Left ventricle myocardium inferior (tissue), 1 donor: ENCODE measurements around the gene CYREN. TPM values are rescaled to one million over a fixed set of nuclear protein-coding genes. Genes with fewer than 3 reads are reported as not detected.

ENCODE experiments used
- DNase-seq: peaks from one replicate; pipeline ENCODE4 v3.0.0-alpha.2; 2020
- H3K27ac ChIP-seq: fragments of 200-600 bp; replicated peaks from 2 replicates; pipeline ENCODE4 v1.8.0; 2021
- H3K27me3 ChIP-seq: fragments of 200-600 bp; 2 replicates; pipeline ENCODE4 v1.8.0; 2021; ENCODE audit warnings: low read depth
- H3K36me3 ChIP-seq: fragments of 200-600 bp; 2 replicates; pipeline ENCODE4 v1.8.0; 2021
- H3K4me1 ChIP-seq: fragments of 200-600 bp; 2 replicates; pipeline ENCODE4 v1.8.0; 2021
- H3K4me3 ChIP-seq: fragments of 200-600 bp; 2 replicates; pipeline ENCODE4 v1.8.0; 2021; ENCODE audit warnings: mild to moderate bottlenecking, moderate library complexity
- H3K9me3 ChIP-seq: fragments of 200-600 bp; replicated peaks from 2 replicates; pipeline ENCODE4 v1.8.0; 2021
- CTCF ChIP-seq: fragments of 200-600 bp; IDR thresholded peaks from 2 replicates; pipeline ENCODE4 v1.8.0; 2021; ENCODE audit warnings: antibody characterized with exemption, mild to moderate bottlenecking, borderline replicate concordance
- intact Hi-C: fragments of 100-400 bp; cut with micrococcal nuclease; formaldehyde crosslinking; loops from one replicate; pipeline ENCODE4 v1.11.0; 2022
- total RNA-seq: library from RNA; stranded (reverse); fragmentation: NEBNext Ultra II Directional; extraction: Animal tissue kit (Norgen Biotek cat#: 25700); gene quantifications from one replicate; pipeline ENCODE4 v1.2.1, GENCODE V29; 2021
- donor health status: DM: no; HTN: yes; CAD: no; lungs with severe emphysema.

The CYREN gene
- total RNA-seq, 1 donor from 2014 or later: 29.8 TPM

GRCh38 chr7:135195156-135195555 lies 24.6 kb upstream of the CYREN start:
- Histone ChIP-seq H3K27ac (no peak overlapping the region), H3K36me3 (peaks cover 84% of the 10 kb centered on the region), H3K9me3 (no peaks in the 10 kb centered on the region), H3K4me1 (peaks cover 2% of the 10 kb centered on the region), H3K27me3 (no peaks in the 10 kb centered on the region), H3K4me3 (no peak overlapping the region)
- no peak for DNase-seq
- intact Hi-C loops: no loop called here
- no peak for TF ChIP-seq CTCF

GRCh38 chr7:135194494-135195095 lies 24.1 kb upstream of the CYREN start:
- Histone ChIP-seq H3K27ac (no peak overlapping the region), H3K27me3 (no peaks in the 10 kb centered on the region), H3K4me1 (peaks cover 8% of the 10 kb centered on the region), H3K4me3 (no peak overlapping the region), H3K36me3 (peaks cover 83% of the 10 kb centered on the region), H3K9me3 (no peaks in the 10 kb centered on the region)
- DNase-seq: no peak
- intact Hi-C loops: no loop called here
- TF ChIP-seq CTCF: no peak

GRCh38 chr7:135193615-135194081 lies 23.1 kb upstream of the CYREN start:
- Histone ChIP-seq H3K9me3 (no peaks in the 10 kb centered on the region), H3K36me3 (peaks cover 83% of the 10 kb centered on the region), H3K4me3 (no peak overlapping the region), H3K27ac (no peak overlapping the region), H3K4me1 (peaks cover 17% of the 10 kb centered on the region), H3K27me3 (no peaks in the 10 kb centered on the region)
- no peak for TF ChIP-seq CTCF
- intact Hi-C loops: no loop called here
- DNase-seq: no peak

GRCh38 chr7:135192914-135193536 lies 22.5 kb upstream of the CYREN start:
- H3K4me1 ChIP-seq: peaks cover 18% of the 10 kb centered on the region
- no peak for TF ChIP-seq CTCF
- no peak for DNase-seq
- no peaks in the 10 kb centered on the region for H3K9me3 ChIP-seq
- peaks cover 83% of the 10 kb centered on the region for H3K36me3 ChIP-seq
- H3K4me3 ChIP-seq: no peak overlapping the region
- H3K27me3 ChIP-seq: no peaks in the 10 kb centered on the region
- intact Hi-C loops: no loop called here
- H3K27ac ChIP-seq: no peak overlapping the region

GRCh38 chr7:135190703-135191102 lies 20.2 kb upstream of the CYREN start:
- Histone ChIP-seq H3K27ac (no peak overlapping the region), H3K27me3 (no peaks in the 10 kb centered on the region), H3K9me3 (no peaks in the 10 kb centered on the region), H3K36me3 (peaks cover 83% of the 10 kb centered on the region), H3K4me1 (peaks cover 18% of the 10 kb centered on the region), H3K4me3 (no peak overlapping the region)
- intact Hi-C loops: no loop called here
- DNase-seq: no peak
- no peak for TF ChIP-seq CTCF
